Activated naive CD8-positive, alpha-beta T cell treated with anti-CD3 and anti-CD28 coated beads for 36 hours (primary cell): ENCODE results near the gene WSCD2. TPM values are rescaled to one million over a fixed set of nuclear protein-coding genes. Genes with fewer than 3 reads are reported as not detected.

ENCODE experiments used
- DNase-seq: peaks from one replicate; pipeline ENCODE4 v3.0.0; 2021
- H3K27ac Mint-ChIP-seq: one replicate; pipeline ENCODE4 v1.8.0; 2022; ENCODE audit warnings: mild to moderate bottlenecking, moderate library complexity, mixed read lengths
- H3K27me3 Mint-ChIP-seq: one replicate; pipeline ENCODE4 v1.8.0; 2022; ENCODE audit warnings: mild to moderate bottlenecking, mixed read lengths
- H3K36me3 Mint-ChIP-seq: one replicate; pipeline ENCODE4 v1.8.0; 2021; ENCODE audit warnings: mild to moderate bottlenecking, mixed read lengths
- H3K4me1 Mint-ChIP-seq: one replicate; pipeline ENCODE4 v1.8.0; 2021; ENCODE audit warnings: mixed read lengths
- H3K4me3 Mint-ChIP-seq: one replicate; pipeline ENCODE4 v1.8.0; 2022; ENCODE audit warnings: mild to moderate bottlenecking, moderate library complexity, mixed read lengths
- H3K9me3 Mint-ChIP-seq: one replicate; pipeline ENCODE4 v1.8.0; 2022; ENCODE audit warnings: mixed read lengths
- total RNA-seq, 2 experiments: library from RNA; stranded (reverse); gene quantifications; one replicate each; pipeline ENCODE4 v1.2.3, GENCODE V29; 2021

WSCD2 gene
- total RNA-seq, 2 experiments from 2014 or later: not detected

DNA sequence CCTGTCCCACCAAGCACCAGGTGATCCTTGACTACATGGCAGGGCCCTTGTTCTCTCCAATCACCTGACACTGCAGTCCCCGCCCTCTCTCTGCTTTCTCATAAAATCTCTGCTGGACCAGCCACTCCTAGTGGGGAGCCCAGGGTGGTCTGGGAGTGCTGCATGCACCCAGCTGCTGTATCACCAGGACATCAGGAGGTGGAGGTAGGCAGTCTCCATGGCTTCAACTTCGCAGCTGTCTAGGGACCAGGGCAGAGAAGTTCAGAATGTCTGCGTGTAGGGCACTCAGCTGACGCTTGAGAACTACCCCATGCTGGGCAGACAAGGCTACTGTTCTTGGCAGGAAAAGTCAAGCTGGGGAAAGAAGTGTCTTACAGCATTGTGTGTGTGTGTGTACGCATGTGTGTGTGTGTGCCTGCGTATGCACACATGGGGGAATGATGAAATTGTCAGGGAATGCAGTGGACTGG lies 2.6 kb downstream of the WSCD2 start:
- no peak for DNase-seq
- Mint-ChIP-seq H3K9me3 (no peaks in the 10 kb centered on the region), H3K36me3 (no peaks in the 10 kb centered on the region), H3K4me3 (no peak overlapping the region), H3K4me1 (no peaks in the 10 kb centered on the region), H3K27ac (no peak overlapping the region), H3K27me3 (peaks cover 75% of the 10 kb centered on the region)

DNA sequence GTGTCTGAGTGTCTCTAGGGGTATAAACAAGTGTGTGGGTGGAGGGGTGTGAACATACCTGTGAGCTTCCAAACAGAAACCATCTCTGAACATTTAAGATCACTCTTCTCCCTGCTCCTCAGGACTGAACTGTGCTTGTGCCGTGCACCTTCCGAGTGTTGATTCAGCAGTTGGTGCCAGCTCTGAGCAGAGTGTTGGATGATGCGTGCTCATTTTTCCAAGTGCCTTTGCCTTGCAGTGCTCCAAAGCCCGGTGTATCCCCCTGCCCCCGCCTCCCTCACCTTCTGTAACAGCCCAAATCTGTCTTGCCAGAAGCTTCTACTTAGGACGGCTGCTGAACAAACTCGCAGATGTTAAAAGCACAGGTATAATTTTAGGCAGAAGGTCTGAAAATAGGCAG lies 4.4 kb downstream of the WSCD2 start:
- Mint-ChIP-seq H3K4me3 (no peak overlapping the region), H3K9me3 (no peaks in the 10 kb centered on the region)

DNA sequence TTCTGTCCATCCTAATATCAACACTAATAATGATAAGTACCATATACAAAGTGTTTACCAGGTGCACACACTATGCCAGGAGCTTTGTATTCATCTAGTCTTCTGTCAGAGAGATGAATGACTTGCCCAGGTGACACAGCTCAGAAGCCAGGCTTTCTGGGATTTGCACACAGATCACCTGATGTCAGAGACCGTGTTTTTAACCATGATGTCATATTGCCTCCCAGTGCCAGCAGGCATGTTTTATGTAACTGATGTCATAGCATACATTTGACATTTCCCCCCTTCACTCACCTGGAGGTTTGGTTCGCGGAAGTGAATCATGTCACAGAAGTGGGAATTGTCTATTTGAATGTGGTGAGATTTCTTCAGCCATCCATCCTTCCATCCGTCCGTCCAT lies 5.7 kb downstream of the WSCD2 start:
- DNase-seq: no peak
- Mint-ChIP-seq H3K27ac (no peak overlapping the region), H3K9me3 (no peaks in the 10 kb centered on the region), H3K4me1 (no peaks in the 10 kb centered on the region), H3K27me3 (peaks cover 47% of the 10 kb centered on the region), H3K4me3 (no peak overlapping the region), H3K36me3 (no peaks in the 10 kb centered on the region)

More for the DNA sequence above, 4.4 kb downstream of the WSCD2 start:
- H3K27me3 Mint-ChIP-seq: peaks cover 58% of the 10 kb centered on the region
- no peak overlapping the region for H3K27ac Mint-ChIP-seq
- H3K4me1 Mint-ChIP-seq: no peaks in the 10 kb centered on the region
- H3K36me3 Mint-ChIP-seq: no peaks in the 10 kb centered on the region
- DNase-seq: no peak

DNA sequence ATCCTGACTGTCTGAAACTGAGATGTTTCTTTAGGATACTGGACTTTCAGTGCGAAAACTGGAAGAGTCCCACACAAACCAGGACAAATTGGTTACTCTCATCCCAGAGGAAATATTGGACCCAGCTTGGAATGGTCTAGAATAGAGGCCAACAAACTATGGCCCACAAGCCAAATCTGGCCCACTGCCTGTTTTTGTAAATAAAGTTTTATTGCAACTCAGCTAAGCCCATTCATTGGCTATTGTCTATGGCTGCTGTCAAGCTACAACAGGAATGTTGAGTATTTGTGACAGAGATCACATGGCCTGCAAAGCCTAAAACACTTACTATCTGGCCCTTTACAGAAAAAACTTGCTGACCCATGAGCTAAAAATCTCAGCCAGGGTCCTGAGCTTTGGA lies 6.5 kb downstream of the WSCD2 start:
- no peaks in the 10 kb centered on the region for H3K36me3 Mint-ChIP-seq
- peaks cover 39% of the 10 kb centered on the region for H3K27me3 Mint-ChIP-seq
- no peak for DNase-seq
- H3K4me1 Mint-ChIP-seq: no peaks in the 10 kb centered on the region
- H3K4me3 Mint-ChIP-seq: no peak overlapping the region
- H3K9me3 Mint-ChIP-seq: no peaks in the 10 kb centered on the region
- H3K27ac Mint-ChIP-seq: no peak overlapping the region

DNA sequence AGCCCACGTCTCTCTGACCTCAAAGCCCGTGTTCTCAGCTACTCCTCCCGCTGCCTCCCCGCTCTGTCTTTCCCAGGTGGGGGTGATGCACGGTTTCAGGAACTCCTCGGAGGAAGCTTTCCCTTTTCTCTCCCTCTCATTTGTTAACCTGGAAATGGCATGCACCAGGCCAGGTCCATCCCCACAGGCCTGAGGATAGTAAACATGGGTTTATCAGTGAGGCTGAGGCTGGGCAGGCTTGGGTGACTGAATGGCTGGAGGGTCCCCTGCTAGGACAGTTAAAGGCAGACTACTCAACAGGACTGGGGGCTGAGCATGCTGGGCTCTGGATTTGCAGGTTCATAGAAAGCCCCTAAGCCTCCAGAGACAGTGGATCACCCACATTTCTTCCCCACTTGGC lies 7.6 kb downstream of the WSCD2 start:
- no peak for DNase-seq
- Mint-ChIP-seq H3K27ac (no peak overlapping the region), H3K4me3 (no peak overlapping the region), H3K9me3 (no peaks in the 10 kb centered on the region), H3K27me3 (peaks cover 28% of the 10 kb centered on the region), H3K4me1 (no peaks in the 10 kb centered on the region), H3K36me3 (no peaks in the 10 kb centered on the region)

DNA sequence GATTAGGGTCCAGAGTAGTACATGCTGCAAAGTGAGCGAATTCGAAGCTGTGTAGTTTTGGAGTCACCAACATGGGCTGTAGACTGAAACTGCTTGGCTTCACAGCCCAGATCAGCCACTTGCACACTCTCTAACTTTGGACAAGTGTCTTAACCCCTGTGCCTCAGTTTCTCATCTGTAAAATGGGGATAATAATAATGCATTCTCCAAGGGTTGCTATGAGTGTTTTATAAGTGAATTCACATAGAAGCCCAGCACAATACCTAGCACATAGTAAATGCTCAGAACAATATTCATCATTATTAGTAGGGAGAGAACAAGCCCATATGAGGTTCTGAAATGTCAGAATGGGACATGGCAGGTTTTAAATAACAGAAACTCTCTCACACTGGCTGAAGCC lies 10.4 kb downstream of the WSCD2 start:
- H3K4me3 Mint-ChIP-seq: no peak overlapping the region
- no peak overlapping the region for H3K27ac Mint-ChIP-seq
- H3K27me3 Mint-ChIP-seq: peaks cover 17% of the 10 kb centered on the region
- DNase-seq: no peak
- no peaks in the 10 kb centered on the region for H3K36me3 Mint-ChIP-seq
- H3K9me3 Mint-ChIP-seq: no peaks in the 10 kb centered on the region
- H3K4me1 Mint-ChIP-seq: no peaks in the 10 kb centered on the region

DNA sequence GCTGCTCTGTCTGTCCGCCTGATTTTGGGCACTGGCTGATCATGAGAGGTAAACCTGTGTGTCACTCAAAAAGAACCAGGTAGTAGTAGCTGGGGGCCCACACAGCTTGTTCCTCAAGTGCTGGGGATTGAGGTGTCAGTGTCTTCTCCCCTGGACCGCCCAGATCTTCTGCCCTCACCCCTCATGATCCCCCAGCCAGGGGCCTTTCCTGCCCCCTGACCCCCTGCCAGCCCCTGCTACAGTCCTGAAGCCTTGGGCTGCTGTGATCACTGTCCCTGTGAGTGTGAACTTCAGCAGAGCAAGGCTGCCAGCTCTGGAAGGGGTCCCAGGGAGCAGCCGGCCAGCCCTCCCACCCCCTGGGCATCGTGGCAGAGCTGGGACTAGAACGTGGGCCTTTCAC lies 11.4 kb downstream of the WSCD2 start:
- Mint-ChIP-seq H3K4me3 (no peak overlapping the region), H3K4me1 (no peaks in the 10 kb centered on the region), H3K27ac (no peak overlapping the region), H3K9me3 (no peaks in the 10 kb centered on the region), H3K36me3 (no peaks in the 10 kb centered on the region), H3K27me3 (peaks cover 14% of the 10 kb centered on the region)
- no peak for DNase-seq

DNA sequence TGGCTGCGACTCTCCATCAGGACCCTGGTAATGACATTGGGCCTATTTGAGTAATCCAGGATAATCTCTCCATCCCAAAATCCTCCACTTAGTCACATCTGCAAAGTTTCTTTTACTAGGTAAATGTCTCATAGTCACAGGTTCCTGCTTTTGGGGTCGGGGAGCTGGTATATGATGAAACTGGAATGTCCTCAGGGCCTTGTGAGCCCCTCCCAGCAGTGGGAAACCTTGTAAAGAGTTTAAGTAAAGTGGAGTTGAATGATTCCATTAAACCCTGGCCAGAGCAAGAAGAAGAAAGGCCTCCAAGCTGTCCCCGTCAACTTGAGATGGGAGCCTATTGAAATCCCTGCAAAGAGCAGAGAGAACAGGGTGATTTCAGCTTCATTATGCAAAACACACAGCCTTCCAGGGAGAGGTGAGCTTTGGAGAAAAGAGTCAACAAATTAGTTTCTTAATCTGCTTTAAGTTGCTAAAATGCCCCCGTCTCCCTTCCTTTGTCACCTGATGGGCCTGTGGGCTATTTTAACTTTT lies 12.6 kb downstream of the WSCD2 start:
- Mint-ChIP-seq H3K27ac (no peak overlapping the region), H3K27me3 (peaks cover 5% of the 10 kb centered on the region), H3K4me3 (no peak overlapping the region), H3K4me1 (no peaks in the 10 kb centered on the region), H3K36me3 (no peaks in the 10 kb centered on the region), H3K9me3 (no peaks in the 10 kb centered on the region)
- DNase-seq: no peak

DNA sequence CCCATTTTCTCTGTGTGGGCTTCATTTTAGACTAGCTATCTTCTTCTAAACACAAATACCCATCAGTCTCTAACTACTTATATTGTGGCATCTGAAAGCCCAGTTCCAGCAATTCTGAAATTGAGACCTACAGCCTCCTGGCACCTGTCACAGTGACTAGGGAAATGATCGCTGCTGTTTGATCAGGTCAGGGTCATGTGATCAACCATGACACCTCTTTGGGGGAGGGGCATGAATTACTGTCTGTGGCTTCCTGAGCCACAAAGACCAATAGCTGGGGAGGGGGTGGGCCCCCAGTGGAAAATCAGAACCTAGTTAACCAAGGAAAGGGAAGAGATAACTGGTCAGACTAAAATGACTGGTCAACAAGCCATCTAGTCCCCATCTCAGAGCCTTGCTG lies 14.1 kb downstream of the WSCD2 start:
- H3K36me3 Mint-ChIP-seq: no peaks in the 10 kb centered on the region
- peaks cover 10% of the 10 kb centered on the region for H3K27me3 Mint-ChIP-seq
- no peak for DNase-seq
- H3K4me1 Mint-ChIP-seq: no peaks in the 10 kb centered on the region
- H3K9me3 Mint-ChIP-seq: no peaks in the 10 kb centered on the region
- no peak overlapping the region for H3K27ac Mint-ChIP-seq
- H3K4me3 Mint-ChIP-seq: no peak overlapping the region

DNA sequence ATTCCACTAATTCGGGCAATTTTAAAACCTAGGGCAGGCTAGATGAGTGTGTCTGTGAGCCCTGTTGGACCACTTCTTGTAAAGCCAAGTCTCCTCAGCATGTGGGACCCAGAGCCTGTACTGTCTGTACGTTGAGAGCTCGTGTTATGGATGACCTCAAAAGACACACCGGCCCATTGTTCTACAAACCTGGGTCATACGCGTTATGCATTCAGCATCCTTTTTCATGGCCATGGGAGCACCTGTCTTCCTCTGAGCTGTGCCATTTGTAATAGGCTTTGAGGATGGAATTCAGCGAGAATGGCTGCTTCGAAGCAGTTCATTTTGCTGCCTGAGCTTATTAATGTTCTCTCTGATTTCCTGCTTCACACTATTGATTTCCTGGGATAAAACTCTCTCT lies 15.0 kb downstream of the WSCD2 start:
- Mint-ChIP-seq H3K9me3 (no peaks in the 10 kb centered on the region), H3K36me3 (no peaks in the 10 kb centered on the region), H3K4me1 (no peaks in the 10 kb centered on the region), H3K4me3 (no peak overlapping the region), H3K27me3 (peaks cover 10% of the 10 kb centered on the region), H3K27ac (no peak overlapping the region)
- no peak for DNase-seq

DNA sequence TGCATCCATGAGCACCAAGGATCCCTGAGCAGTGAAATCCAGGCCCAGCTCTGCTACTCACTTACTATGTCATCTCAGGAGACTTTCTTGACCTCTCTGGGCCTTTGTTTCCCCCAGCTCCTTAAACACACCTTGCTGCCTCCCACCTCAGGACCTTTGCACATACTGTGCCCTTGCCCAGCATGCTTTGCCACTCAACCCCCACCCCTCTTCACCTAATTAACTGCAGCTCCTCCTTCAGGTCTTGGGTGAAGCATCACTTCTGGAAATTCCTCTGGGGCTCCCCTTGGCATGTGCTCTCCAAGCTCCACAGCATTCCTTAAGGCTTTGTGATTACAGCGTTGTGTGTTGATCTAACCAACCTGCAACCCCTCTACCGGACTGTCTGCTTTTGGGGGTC lies 15.9 kb downstream of the WSCD2 start:
- H3K36me3 Mint-ChIP-seq: no peaks in the 10 kb centered on the region
- H3K4me1 Mint-ChIP-seq: no peaks in the 10 kb centered on the region
- no peak overlapping the region for H3K4me3 Mint-ChIP-seq
- no peak overlapping the region for H3K27ac Mint-ChIP-seq
- H3K27me3 Mint-ChIP-seq: peaks cover 10% of the 10 kb centered on the region
- no peaks in the 10 kb centered on the region for H3K9me3 Mint-ChIP-seq
- no peak for DNase-seq

DNA sequence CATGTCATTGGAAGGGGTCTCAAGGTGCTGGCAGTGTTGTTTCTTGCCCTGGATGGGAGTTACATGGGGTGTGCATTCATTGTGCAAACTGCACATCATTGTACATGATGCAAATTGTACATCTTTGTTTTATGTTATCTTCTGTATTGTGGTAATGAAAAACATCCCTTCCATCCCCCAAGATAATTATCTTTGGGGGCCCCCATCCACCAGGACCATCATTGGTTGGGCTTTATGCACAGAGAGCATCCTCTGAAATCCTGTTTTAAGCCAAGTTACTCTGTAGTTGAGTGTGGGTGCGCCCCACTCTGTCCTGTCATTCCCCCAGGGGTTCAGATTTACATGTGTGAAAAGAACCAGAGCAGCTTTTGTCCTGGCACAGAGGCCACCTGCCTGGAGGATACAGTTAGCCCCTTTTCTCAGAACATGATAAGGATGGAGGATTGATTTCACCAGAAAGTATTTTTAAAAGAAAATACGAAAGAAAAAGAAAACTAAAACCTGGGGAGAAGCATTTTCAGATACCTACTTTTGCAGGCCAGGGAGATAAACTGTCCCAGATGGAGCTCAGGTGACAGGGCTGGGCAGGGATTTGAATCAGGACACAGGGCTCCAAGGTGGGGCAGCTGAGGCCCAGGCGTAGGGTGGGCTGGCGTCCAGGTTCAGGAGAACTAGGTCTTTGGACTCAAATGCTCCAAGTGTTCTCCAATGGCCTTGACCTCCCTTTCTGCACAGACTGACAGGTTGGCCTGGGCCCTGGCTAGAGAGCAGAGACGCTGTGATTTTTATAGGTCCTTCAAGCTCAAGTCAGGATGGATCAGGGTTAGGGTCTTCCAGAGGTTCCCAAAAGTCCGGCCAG lies 17.2 kb downstream of the WSCD2 start:
- Mint-ChIP-seq H3K4me1 (no peaks in the 10 kb centered on the region), H3K27me3 (peaks cover 13% of the 10 kb centered on the region), H3K4me3 (no peak overlapping the region), H3K36me3 (no peaks in the 10 kb centered on the region), H3K9me3 (no peaks in the 10 kb centered on the region), H3K27ac (no peak overlapping the region)
- DNase-seq: no peak

DNA sequence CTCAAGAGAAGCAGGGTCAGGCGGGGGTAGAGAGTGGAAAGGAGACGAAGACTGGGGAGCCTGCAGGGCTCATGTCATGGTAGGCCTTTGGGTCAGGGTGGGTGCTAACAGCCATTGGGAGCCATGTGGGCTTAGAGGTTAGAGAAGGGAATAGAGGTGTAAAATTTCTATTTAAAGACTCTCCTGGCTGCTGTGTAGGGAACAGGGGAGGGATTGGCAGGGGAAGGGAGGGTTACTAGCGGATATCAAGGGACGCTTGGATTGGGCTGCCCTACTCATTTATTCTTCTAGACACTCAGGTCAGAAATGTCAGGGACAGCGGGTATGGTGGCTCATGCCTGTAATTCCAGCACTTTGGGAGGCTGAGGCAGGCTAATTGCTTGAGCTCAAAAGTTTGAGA lies 18.2 kb downstream of the WSCD2 start:
- no peaks in the 10 kb centered on the region for H3K4me1 Mint-ChIP-seq
- no peaks in the 10 kb centered on the region for H3K9me3 Mint-ChIP-seq
- H3K36me3 Mint-ChIP-seq: no peaks in the 10 kb centered on the region
- no peak overlapping the region for H3K4me3 Mint-ChIP-seq
- H3K27ac Mint-ChIP-seq: no peak overlapping the region
- no peak for DNase-seq
- peaks cover 13% of the 10 kb centered on the region for H3K27me3 Mint-ChIP-seq

DNA sequence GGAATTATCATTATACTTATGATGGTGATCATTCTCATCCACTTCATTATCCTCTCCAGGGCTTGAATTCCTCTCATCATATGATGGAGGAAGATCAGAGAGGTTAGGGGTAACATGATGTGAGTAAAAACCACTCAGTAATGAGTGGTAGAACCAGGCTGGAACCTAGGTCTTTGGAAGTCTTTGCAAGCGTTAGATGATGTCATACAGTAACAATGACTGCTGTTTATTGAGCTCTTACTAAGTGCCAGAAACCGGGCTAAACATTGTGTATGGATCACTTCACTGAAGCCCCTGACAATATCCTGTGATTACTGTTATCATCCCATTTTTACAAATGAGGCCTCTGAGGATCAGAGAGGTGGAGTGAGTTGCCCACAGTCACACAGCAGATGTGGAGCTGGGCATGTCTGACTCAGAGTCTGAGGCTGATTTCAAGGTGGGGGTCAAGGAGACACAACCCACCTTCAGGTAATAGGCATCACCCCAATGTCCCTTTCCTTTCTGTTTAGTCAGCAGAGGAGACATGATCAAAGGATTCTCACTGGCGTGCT lies 19.5 kb downstream of the WSCD2 start:
- Mint-ChIP-seq H3K4me3 (no peak overlapping the region), H3K4me1 (no peaks in the 10 kb centered on the region), H3K27me3 (peaks cover 13% of the 10 kb centered on the region), H3K36me3 (no peaks in the 10 kb centered on the region), H3K27ac (no peak overlapping the region), H3K9me3 (no peaks in the 10 kb centered on the region)
- DNase-seq: no peak

DNA sequence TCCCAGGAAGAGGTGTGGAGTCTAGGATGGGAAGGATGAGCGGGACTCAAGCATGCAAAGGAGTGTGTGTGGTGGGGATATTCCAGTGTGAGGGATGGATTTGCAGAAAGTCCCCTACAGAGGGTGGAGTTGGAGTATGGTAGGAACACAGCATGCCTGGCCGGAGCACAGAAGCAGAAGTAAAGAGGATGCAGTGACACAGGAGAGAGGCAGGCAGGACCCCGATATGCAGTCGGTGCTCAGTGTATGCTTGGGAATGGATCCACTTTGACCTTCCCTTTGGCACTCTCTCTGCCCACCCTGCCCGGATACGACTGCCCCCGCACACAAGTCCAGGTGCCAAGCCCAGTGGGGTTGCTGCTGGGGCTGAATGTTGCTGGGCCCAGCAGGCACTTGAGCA lies 21.3 kb downstream of the WSCD2 start:
- Mint-ChIP-seq H3K27ac (no peak overlapping the region), H3K4me3 (no peak overlapping the region), H3K27me3 (peaks cover 9% of the 10 kb centered on the region), H3K36me3 (no peaks in the 10 kb centered on the region), H3K4me1 (no peaks in the 10 kb centered on the region), H3K9me3 (no peaks in the 10 kb centered on the region)
- DNase-seq: no peak
